Gastrocnemius medialis (tissue), 4 donors: ENCODE results near the gene DOCK10.

Experiments
- POLR2A ChIP-seq, 2 donors: fragments of 450-650 bp; IDR thresholded peaks; one replicate each; pipeline ENCODE4 v1.6.1; 2017; ENCODE audit warnings: antibody characterized with exemption in 2 of 2, mild to moderate bottlenecking in 2 of 2, moderate library complexity in 2 of 2
- TF ChIP-seq, protein P1 (sequence below), 5 experiments: fragments of 450-650 bp in 3 of 5; fragments of 200-600 bp in 2 of 5; sonication (generic) in 2 of 5; IDR thresholded peaks in 4 of 5; conservative IDR thresholded peaks in 1 of 5; 1 replicate in 4 of 5; 2 replicates in 1 of 5; pipeline ENCODE4 v1.5.1; 2016 to 2019; ENCODE audit warnings: antibody characterized with exemption in 5 of 5, mild to moderate bottlenecking in 3 of 5, moderate library complexity in 3 of 5

DNA sequence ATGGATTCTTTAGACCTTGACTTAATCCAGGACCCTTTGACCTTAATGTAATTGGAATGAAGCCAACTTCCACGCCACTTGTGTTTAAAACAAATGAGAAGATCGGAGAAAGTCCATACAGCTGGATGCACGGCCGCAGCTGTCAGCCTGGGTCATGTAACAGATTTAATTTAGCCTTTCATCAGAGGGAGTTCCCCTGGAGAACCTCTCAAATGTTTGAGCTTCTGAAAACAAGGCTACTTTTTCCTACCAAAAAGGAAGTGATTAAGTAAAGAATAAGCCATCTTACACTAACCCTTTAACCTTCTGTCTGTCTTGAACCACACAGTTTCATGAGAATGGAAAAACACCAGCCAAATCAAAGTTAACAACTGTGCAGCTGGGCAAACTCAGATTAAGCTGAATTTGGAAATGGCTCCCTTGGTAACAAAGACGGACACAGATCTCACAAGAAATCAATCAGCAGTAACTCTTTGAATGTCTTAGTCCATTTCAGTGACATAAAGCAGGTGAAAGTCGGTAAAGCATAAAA, 103.6 kb downstream of the DOCK10 start:
- TF ChIP-seq POLR2A (IDR thresholded peaks at IDR 0.05) = no peak
- TF ChIP-seq, protein P1, sequence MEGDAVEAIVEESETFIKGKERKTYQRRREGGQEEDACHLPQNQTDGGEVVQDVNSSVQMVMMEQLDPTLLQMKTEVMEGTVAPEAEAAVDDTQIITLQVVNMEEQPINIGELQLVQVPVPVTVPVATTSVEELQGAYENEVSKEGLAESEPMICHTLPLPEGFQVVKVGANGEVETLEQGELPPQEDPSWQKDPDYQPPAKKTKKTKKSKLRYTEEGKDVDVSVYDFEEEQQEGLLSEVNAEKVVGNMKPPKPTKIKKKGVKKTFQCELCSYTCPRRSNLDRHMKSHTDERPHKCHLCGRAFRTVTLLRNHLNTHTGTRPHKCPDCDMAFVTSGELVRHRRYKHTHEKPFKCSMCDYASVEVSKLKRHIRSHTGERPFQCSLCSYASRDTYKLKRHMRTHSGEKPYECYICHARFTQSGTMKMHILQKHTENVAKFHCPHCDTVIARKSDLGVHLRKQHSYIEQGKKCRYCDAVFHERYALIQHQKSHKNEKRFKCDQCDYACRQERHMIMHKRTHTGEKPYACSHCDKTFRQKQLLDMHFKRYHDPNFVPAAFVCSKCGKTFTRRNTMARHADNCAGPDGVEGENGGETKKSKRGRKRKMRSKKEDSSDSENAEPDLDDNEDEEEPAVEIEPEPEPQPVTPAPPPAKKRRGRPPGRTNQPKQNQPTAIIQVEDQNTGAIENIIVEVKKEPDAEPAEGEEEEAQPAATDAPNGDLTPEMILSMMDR (IDR thresholded peaks at IDR 0.05 in 4 of 5, conservative IDR thresholded peaks at IDR 0.05 in 1 of 5) = no peak
